GM21825 (cell line): ENCODE measurements around the gene POLR2L.

Source experiments
- ATAC-seq: cut with Tn5 transposase; IDR thresholded peaks from one replicate; pipeline ENCODE4 v1.9.1; 2021; ENCODE audit warnings: mild to moderate bottlenecking, moderate library complexity; ENCODE audit not compliant: unreplicated experiment

Gene POLR2L

DNA sequence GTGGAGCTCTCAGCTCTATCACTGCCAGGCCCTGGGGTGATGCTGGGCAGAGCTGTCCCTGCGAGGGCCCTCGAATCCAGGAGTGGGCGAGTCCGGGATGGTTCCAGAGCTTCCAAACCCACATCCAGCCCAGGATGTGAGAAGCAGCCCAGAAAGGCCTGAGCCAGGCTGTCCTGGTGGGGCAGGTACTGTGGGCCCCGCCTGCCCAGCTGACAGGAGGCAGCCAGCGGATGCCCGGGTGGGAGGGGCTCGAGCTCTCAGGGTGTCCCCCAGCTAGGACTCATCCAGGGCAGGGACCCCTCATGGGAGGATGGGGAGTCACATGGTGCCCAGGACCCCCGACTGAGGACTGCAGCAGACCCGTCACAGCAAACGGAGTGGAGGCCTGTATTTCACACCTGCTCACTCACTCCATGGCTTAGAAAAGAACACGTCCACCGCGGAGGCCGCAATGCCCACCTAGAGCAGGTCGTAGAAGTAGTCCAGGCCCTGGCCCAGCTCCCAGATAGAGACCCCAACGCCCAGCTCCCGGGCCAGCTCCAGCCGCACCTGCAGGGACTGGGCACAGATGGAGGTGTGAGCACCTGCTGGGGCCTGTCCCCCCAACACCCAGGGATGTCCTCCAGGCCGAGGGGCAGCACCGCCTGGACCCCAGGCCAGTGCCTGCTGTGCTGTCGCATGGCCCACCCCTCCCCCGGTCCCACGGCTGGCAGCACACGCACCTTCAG, 27.2 kb upstream of the POLR2L start:
- ATAC-seq: no peak

GRCh38 chr11:868802-869201, 26.5 kb upstream of the POLR2L start:
- no peak for ATAC-seq

GRCh38 chr11:868394-868793, 26.1 kb upstream of the POLR2L start:
- no peak for ATAC-seq

DNA sequence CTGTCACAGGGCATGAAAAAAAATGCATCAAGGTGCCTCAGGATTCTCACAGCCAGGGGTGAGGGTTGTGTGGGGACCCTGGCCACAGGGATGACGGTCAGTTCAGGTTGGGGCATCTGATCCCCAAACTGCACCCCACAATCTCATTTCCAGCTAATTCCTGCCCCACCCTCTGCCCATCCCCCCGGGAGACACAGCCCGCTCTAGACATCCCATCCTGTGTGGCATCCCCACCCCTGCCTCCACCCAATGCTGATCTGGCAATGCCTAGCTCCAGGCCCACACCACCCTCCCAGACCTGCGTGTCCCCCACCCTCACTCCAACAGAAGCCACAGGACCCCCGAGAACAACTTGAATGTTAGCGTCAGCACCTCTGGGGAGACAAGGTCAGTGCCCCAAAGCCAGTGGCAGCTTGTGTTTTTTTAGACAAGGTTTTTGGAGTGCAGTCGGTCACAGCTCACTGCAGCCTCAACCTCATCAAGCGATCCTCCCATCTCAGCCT, 25.6 kb upstream of the POLR2L start:
- ATAC-seq: no peak

- no peak for ATAC-seq
These were observed 24.2 kb upstream of the POLR2L start for GRCh38 chr11:866481-866880.

GRCh38 chr11:865462-866430, 23.4 kb upstream of the POLR2L start:
- no peak for ATAC-seq

DNA sequence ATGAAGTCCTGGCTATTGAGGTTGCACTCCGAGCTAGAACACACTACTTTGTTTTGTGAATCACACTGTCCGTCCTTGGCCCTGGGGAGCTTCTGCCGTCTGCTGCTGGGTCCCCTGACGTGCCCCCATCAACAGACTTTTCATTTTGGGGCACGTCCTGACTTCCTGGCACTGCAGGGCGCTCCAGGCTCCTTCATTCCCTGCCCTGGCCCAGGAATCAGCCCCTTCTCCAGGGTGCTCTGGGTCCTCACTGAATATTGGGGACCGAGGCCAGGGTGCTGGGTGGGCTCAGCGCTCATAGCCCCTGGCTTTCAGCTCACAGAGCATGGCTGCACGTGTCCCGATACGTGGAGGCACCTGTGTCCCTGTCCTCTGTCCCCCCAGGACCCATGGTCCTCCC, 22.6 kb upstream of the POLR2L start:
- ATAC-seq: no peak

- ATAC-seq: no peak
These were observed 21.8 kb upstream of the POLR2L start for GRCh38 chr11:863910-864827.

DNA sequence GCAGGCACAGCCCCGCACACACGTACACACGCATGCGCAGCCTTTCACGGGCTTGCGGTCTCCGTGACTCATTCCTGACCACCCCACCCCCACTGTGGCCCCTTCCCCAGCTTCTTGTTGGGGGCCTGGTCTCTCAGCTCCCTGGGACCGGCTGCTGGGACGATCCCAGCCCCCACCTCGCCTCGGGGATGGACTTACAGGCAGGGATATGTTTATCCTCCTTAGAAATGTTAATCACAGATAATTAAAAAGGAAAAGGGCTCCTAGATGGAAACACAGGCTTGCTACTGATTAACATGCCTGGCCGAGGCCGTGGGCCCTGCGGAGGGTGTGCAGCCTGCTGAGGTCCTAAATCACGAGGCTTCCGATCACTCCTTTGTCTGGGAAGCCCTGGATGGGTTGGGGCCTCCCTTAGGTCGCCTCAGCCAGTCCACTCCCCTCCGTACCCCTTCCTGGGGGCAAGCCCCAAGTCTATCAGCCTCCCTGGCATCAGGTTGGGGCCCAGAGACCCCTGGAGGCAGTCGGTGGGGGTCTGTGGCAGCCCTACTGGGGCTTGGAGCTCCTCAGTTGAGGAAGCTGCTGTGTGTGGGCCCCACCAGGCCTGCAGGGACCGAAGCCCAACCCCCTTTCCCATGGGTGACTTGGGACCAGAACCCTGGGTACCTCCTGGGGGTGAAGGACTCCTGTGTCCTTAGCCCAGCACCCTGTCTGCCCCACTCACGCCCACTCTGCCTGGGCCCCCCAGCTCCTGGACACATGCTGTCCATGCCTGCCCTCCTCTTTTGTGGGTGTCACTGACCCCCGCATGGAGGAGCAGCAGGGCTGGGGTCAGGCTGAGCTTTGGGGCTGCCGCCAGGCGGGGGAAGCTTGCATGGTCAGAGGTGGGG, 20.9 kb upstream of the POLR2L start:
- no peak for ATAC-seq

DNA sequence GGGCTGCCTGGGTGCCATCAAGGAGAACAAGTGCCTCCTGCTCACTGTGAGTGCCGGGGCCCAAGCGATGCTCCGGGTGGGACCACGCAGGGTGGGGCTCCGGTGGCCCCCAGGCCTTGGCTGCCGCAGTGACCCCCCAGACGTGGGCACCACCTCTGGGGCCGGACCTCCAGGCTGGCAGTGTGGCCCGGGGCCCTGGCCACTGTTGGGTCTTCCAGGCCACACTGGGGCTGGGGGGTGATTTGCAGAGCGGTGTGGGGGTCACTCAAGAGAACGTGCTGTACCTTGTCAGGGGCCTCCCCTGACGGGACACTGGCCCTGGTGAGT, 20.3 kb upstream of the POLR2L start:
- ATAC-seq: no peak

GRCh38 chr11:862081-862661, 19.8 kb upstream of the POLR2L start:
- ATAC-seq: no peak

GRCh38 chr11:861105-861479, 18.8 kb upstream of the POLR2L start:
- no peak for ATAC-seq

- ATAC-seq: no peak
These were observed 18.1 kb upstream of the POLR2L start for GRCh38 chr11:860234-861104.

GRCh38 chr11:859394-860131, 17.2 kb upstream of the POLR2L start:
- no peak for ATAC-seq

DNA sequence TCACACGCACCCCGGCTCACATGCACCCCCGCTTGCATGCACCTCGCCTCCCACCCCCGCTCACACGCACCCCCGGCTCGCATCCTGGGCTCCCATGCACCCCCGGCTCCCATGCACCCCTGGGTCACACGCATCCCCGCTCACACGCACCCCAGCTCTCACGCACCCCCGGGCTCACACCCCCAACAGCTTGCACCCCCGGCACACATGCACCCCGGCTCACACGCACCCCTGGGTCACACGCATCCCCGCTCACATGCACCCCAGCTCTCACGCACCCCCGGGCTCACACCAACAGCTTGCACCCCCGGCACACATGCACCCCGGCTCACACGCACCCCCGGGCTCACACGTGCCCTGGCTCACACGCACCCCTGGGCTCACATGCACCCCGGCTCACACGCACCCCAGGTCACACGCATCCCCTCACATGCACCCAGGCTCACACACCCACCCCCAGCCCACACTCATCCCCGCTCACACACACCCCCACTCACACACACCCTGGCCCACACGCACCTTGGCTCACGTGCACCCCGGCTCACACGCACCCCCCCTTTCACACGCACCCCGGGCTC, 16.5 kb upstream of the POLR2L start:
- no peak for ATAC-seq

- no peak for ATAC-seq
These were observed 15.9 kb upstream of the POLR2L start for GRCh38 chr11:858053-858761.

- ATAC-seq: no peak
These were observed 14.1 kb upstream of the POLR2L start for GRCh38 chr11:856397-856796.
